ENCODE measurements around the gene RIT2.

- TF ChIP-seq ZNF565 (CRISPR knock-in tag; conservative IDR thresholded peaks at IDR 0.05; ENCODE audit: low read depth), result no peak
- TF ChIP-seq PPARA (CRISPR knock-in tag; IDR thresholded peaks at IDR 0.05; ENCODE audit: borderline replicate concordance), result no peak
- no peak for TF ChIP-seq ARNTL (CRISPR knock-in tag; IDR thresholded peaks at IDR 0.05; ENCODE audit: borderline replicate concordance, low read depth)
- no peak for TF ChIP-seq ZFP3 (CRISPR knock-in tag; IDR thresholded peaks at IDR 0.05)
- no peak for TF ChIP-seq TOX (CRISPR knock-in tag; IDR thresholded peaks at IDR 0.05; ENCODE audit: borderline replicate concordance)
- TF ChIP-seq SNAI2 (CRISPR knock-in tag; IDR thresholded peaks at IDR 0.05), result no peak
Observed at GRCh38 chr18:43022874-43023273, 92.6 kb downstream of the RIT2 start.

All from SK-N-SH treated with all-trans-retinoic acid at 6 μM for 48 hours (cell line).